ENCODE results near the gene MTHFD1L.
"Not testable (repeated sequence)": the region's sequence is repeated elsewhere in the genome, so short reads cannot be mapped to it uniquely, and the experiment has no call there.

Gene MTHFD1L

GRCh38 chr6:151043944-151044343 lies 178.4 kb downstream of the MTHFD1L start:
- TF ChIP-seq CTCF (IDR thresholded peaks at IDR 0.05; ENCODE audit: borderline replicate concordance, control extremely low read depth, extremely low read depth, insufficient read depth, missing control alignments) = no peak
- DNase-seq (ENCODE audit: low spot score) = no peak
- in situ Hi-C loops (cut with MboI; ENCODE audit: low sequenced_read_pairs, unreplicated experiment) = no loop called here

DNA sequence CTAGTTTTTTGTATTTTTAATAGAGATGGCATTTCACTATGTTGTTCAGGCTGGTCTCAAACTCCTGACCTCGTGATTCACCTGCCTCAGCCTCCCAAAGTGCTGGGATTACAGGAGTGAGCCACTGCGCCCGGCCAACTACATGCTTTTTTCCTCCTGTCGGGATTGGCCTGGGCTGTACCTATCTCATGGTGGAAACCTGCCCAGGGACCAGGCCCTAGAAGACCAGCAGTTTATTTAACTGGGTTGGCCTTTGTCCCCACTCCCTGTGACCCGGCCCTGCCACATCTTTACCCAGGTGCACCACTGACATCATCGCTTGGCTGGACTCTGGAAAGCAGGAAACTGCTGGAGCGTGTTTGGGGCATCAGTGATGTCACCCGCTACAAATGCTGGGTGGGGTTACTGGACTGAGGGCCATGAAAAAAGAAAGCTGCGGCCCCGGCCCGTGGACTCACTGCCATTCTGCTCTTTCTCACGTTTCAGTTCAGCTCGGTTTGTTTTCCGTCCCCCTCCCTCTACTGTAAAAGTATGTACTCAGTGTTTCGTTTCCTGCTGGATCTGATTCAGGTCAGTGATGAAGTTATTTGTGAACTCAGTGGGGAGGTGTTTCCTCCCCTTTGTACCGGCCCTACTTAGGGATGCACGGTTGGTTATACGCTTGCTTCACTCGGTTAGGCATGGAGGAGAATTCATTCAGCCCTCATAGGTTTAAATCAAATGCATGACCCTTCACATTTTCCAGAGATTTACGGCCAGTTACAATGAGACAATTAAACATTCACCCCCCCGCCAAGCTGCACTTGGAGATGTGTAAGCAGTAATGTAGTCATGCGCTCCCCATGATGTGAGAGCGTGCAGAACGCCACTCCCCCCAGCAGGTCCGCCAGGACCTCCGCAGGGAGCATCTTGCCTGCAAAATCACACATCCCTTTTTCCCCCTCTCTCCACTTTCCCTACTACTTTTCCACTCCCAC lies 179.3 kb downstream of the MTHFD1L start:
- no peak for TF ChIP-seq CTCF (IDR thresholded peaks at IDR 0.05; ENCODE audit: borderline replicate concordance, control extremely low read depth, extremely low read depth, insufficient read depth, missing control alignments)
- no peak for DNase-seq (ENCODE audit: low spot score)
- in situ Hi-C loops (cut with MboI; ENCODE audit: low sequenced_read_pairs, unreplicated experiment) = no loop called here

GRCh38 chr6:151045511-151046222 lies 180.2 kb downstream of the MTHFD1L start:
- in situ Hi-C loops (cut with MboI; ENCODE audit: low sequenced_read_pairs, unreplicated experiment); DNase-seq (ENCODE audit: low spot score): not testable (repeated sequence)

- TF ChIP-seq CTCF (IDR thresholded peaks at IDR 0.05; ENCODE audit: borderline replicate concordance, control extremely low read depth, extremely low read depth, insufficient read depth, missing control alignments) = no peak
- DNase-seq (ENCODE audit: low spot score) = no peak
- in situ Hi-C loops (cut with MboI; ENCODE audit: low sequenced_read_pairs, unreplicated experiment) = no loop called here
Measured at GRCh38 chr6:151051164-151051563, 185.7 kb downstream of the MTHFD1L start.

DNA sequence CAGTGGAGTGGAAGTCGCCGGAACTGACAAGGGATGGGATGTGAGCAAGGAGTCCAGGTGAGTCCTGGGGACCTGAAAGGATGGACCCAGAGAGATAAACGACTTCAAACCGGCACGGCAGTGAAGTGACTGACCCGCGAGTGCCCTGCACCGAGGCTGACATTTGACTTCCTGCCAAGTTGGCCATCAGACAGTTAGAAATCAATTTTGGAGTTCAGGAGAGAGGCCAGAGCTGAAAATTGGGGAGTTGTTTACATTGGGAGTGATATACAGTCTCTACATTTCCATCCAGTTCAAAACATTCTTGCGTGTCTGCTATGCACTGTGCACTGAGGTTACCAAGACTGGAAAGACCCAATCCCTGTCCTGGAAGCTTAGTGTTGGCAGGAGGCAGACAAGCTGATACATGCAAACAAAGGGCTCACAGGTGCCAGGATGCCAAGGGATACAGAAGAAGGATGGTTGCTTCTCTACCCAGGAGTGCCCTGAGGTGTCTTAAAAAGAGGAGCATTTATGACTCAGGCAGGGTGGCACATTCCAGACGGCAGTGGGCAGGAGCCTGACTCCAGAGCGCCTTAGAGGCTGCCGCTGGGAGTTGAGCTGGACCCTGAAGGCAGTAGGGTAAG lies 186.6 kb downstream of the MTHFD1L start:
- no peak for DNase-seq (ENCODE audit: low spot score)
- TF ChIP-seq CTCF (IDR thresholded peaks at IDR 0.05; ENCODE audit: borderline replicate concordance, control extremely low read depth, extremely low read depth, insufficient read depth, missing control alignments) = no peak
- in situ Hi-C loops (cut with MboI; ENCODE audit: low sequenced_read_pairs, unreplicated experiment) = no loop called here

DNA sequence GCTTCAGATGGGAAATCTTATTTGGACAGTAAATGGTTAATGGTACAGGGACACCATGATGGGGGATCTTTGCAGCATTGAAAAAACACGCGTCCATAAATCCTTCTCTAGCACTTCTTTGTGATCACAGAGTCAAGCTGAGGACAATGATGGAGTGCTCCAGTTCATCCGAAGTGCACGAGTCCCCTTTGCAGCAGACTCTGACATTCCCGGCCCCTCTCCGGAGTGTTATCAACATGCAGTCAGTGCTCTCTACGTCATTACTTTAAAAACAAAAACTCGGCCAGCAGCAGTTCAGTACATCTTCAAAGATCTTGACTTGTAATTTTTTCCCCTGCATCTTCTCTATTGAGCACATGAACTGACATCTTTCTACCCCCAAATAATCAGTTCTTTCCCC lies 188.8 kb downstream of the MTHFD1L start:
- no peak for DNase-seq (ENCODE audit: low spot score)
- in situ Hi-C loops (cut with MboI; ENCODE audit: low sequenced_read_pairs, unreplicated experiment) = no loop called here
- no peak for TF ChIP-seq CTCF (IDR thresholded peaks at IDR 0.05; ENCODE audit: borderline replicate concordance, control extremely low read depth, extremely low read depth, insufficient read depth, missing control alignments)

All from GM13976 (cell line).